HepG2 (cell line): ENCODE measurements around the gene FGF19. TPM values are rescaled to one million over a fixed set of nuclear protein-coding genes. Genes with fewer than 3 reads are reported as not detected.
A peak's percentile ranks its signal among the peaks of the same experiment; 100 is the strongest.

Experiments used
- ATAC-seq: fragments of 200-7000 bp; cut with Tn5 transposase; 3 replicates; pipeline ENCODE4 v1.9.1; 2020; ENCODE audit warnings: mild to moderate bottlenecking, moderate library complexity
- BruUV-seq: library from RNA; stranded (reverse); fragments of 400-500 nt; replicated peaks from 2 replicates; lab custom pipeline; 2021; lab: Mats Ljungman, UMichigan
- CTCF ChIA-PET: fragments of 300-600 bp; formaldehyde crosslinking; extraction: SDS; loops from one replicate; lab custom pipeline; 2021; ENCODE audit warnings: low total read pairs, inconsistent platforms, low intra/inter-chr PET ratio; lab: Yijun Ruan, JAX
- POLR2A ChIA-PET: fragments of 350-600 bp; sonication (Branson Sonifier 250); formaldehyde crosslinking; loops from one replicate; lab custom pipeline; 2020; ENCODE audit warnings: antibody characterized with exemption, inconsistent platforms; lab: Yijun Ruan, JAX
- DNase-seq: peaks from one replicate; pipeline ENCODE4 v3.0.0-alpha.2; 2015; ENCODE audit warnings: low spot score
- FAIRE-seq: peaks from 3 replicates; lab custom pipeline; 2011; peaks lifted over from hg19 to GRCh38; lab: Jason Lieb, UNC
- H2AFZ ChIP-seq: one replicate; pipeline ENCODE4 v1.6.1; 2011; ENCODE audit warnings: low read length, inconsistent platforms
- H3K27ac ChIP-seq: fragments of 300-600 bp; 3 replicates; pipeline ENCODE4 v1.8.0; 2011; ENCODE audit warnings: mixed run types, mild to moderate bottlenecking, mixed read lengths, low read length, inconsistent platforms; ENCODE audit not compliant: insufficient read depth; ENCODE audit errors: extremely low read length
- H3K27me3 ChIP-seq, 2 experiments: fragments of 200-600 bp in 1 of 2; 2 replicates in 1 of 2; 3 replicates in 1 of 2; pipeline versions ENCODE4 v1.6.0 to v1.8.0; 2011; ENCODE audit warnings: low read length in 2 of 2, mild to moderate bottlenecking in 2 of 2, moderate library complexity in 2 of 2, inconsistent platforms in 1 of 2; ENCODE audit not compliant: insufficient read depth in 2 of 2, control insufficient read depth in 1 of 2
- H3K36me3 ChIP-seq, 2 experiments: fragments of 200-600 bp in 1 of 2; replicated peaks in 1 of 2; 2 replicates in 1 of 2; 3 replicates in 1 of 2; pipeline versions ENCODE4 v1.5.1 to v1.8.0; 2011; ENCODE audit warnings: low read length in 2 of 2, inconsistent platforms in 1 of 2; ENCODE audit not compliant: insufficient read depth in 2 of 2, control insufficient read depth in 1 of 2
- H3K4me1 ChIP-seq: 2 replicates; pipeline ENCODE4 v1.5.1; 2012; ENCODE audit warnings: low read length, inconsistent platforms; ENCODE audit not compliant: insufficient read depth
- H3K4me2 ChIP-seq: 2 replicates; pipeline ENCODE4 v1.6.0; 2011; ENCODE audit warnings: low read depth, low read length, inconsistent platforms
- H3K4me3 ChIP-seq, 3 experiments: fragments of 200-600 bp in 1 of 3; sonication (generic), shearing (Covaris generic) in 1 of 3; replicated peaks in 1 of 3; 2 replicates each; pipeline ENCODE4 v1.5.1; 2011 to 2016; ENCODE audit warnings: low read length in 3 of 3, inconsistent platforms in 2 of 3, low read depth in 2 of 3, mild to moderate bottlenecking in 2 of 3, control low read depth in 1 of 3, mixed read lengths in 1 of 3; ENCODE audit not compliant: insufficient read depth in 1 of 3
- H3K79me2 ChIP-seq: one replicate; pipeline ENCODE4 v1.6.1; 2011; ENCODE audit warnings: low read length, inconsistent platforms; ENCODE audit not compliant: insufficient read depth
- H3K9ac ChIP-seq: 2 replicates; pipeline ENCODE4 v1.6.0; 2011; ENCODE audit warnings: mild to moderate bottlenecking, low read depth, low read length, inconsistent platforms; ENCODE audit not compliant: insufficient read depth
- H3K9me3 ChIP-seq: 2 replicates; pipeline ENCODE4 v1.5.1; 2012; ENCODE audit warnings: mild to moderate bottlenecking, low read length
- H4K20me1 ChIP-seq: 2 replicates; pipeline ENCODE4 v1.6.0; 2011; ENCODE audit warnings: inconsistent platforms, mild to moderate bottlenecking, low read length, moderate library complexity; ENCODE audit not compliant: insufficient read depth
- ARID5B ChIP-seq: IDR thresholded peaks from 2 replicates; pipeline ENCODE4 v1.4.0; 2020; ENCODE audit warnings: mild to moderate bottlenecking, missing genetic modification reagents
- EED ChIP-seq: sonication (generic); formaldehyde crosslinking; IDR thresholded peaks from 2 replicates; pipeline ENCODE4 v1.5.0; 2020; ENCODE audit warnings: mild to moderate bottlenecking, missing genetic modification reagents
- KDM1A ChIP-seq: IDR thresholded peaks from 2 replicates; pipeline ENCODE4 v1.6.1; 2016; ENCODE audit warnings: missing compliant biosample characterization
- MAZ ChIP-seq, 2 experiments: sonication (generic) in 1 of 2; formaldehyde crosslinking in 1 of 2; IDR thresholded peaks; 2 replicates each; pipeline versions ENCODE4 v1.5.0 to v1.6.1; 2012 to 2020; ENCODE audit warnings: low read depth in 2 of 2, mild to moderate bottlenecking in 2 of 2, borderline replicate concordance in 1 of 2, improper control_type of control experiment in 1 of 2, low read length in 1 of 2, missing genetic modification reagents in 1 of 2, moderate library complexity in 1 of 2
- STAT6 ChIP-seq: sonication (generic); formaldehyde crosslinking; IDR thresholded peaks from 2 replicates; pipeline ENCODE4 v1.4.0; 2020; ENCODE audit warnings: missing genetic modification reagents, mild to moderate bottlenecking, borderline replicate concordance
- ZFP41 ChIP-seq: sonication (generic); formaldehyde crosslinking; IDR thresholded peaks from 2 replicates; pipeline ENCODE4 v1.4.0; 2020; ENCODE audit warnings: mild to moderate bottlenecking, missing genetic modification reagents, borderline replicate concordance
- ZNF572 ChIP-seq: sonication (generic); formaldehyde crosslinking; IDR thresholded peaks from 2 replicates; pipeline ENCODE4 v1.5.1; 2020; ENCODE audit warnings: mild to moderate bottlenecking, missing genetic modification reagents
- ZNF644 ChIP-seq: IDR thresholded peaks from 2 replicates; pipeline ENCODE4 v1.6.1; 2016; ENCODE audit warnings: low read depth
- ZNF660 ChIP-seq: sonication (generic); formaldehyde crosslinking; IDR thresholded peaks from 2 replicates; pipeline ENCODE4 v1.5.1; 2020; ENCODE audit warnings: mild to moderate bottlenecking, low read depth, missing genetic modification reagents, borderline replicate concordance
- ZNF703 ChIP-seq: sonication (generic); formaldehyde crosslinking; IDR thresholded peaks from 2 replicates; pipeline ENCODE4 v1.5.1; 2020; ENCODE audit warnings: missing genetic modification reagents, mild to moderate bottlenecking, moderate library complexity, borderline replicate concordance
- ZNF740 ChIP-seq: sonication (generic); formaldehyde crosslinking; IDR thresholded peaks from 2 replicates; pipeline ENCODE4 v1.4.0; 2020; ENCODE audit warnings: missing genetic modification reagents
- ZNF749 ChIP-seq: sonication (generic); formaldehyde crosslinking; IDR thresholded peaks from 2 replicates; pipeline ENCODE4 v1.8.0; 2022; ENCODE audit warnings: mild to moderate bottlenecking, missing genetic modification reagents, moderate library complexity, borderline replicate concordance
- ZNF75D ChIP-seq: sonication (generic); formaldehyde crosslinking; IDR thresholded peaks from 2 replicates; pipeline ENCODE4 v1.8.1; 2023; ENCODE audit warnings: missing genetic modification reagents, mild to moderate bottlenecking, borderline replicate concordance
- WGBS: methylation state at CpG from one replicate; pipeline ENCODE4 v1.1.6; 2017; ENCODE audit warnings: low lambda C conversion rate; 5-methylcytosine and 5-hydroxymethylcytosine counted together
- in situ Hi-C: cut with HindIII; loops from 2 replicates; pipeline ENCODE4 v1.10.0; 2017; ENCODE audit warnings: low pct_unique_long_range_greater_than_20kb; ENCODE audit not compliant: extremely low pct_ligation_motif_present
- intact Hi-C: fragments of 100-400 bp; cut with micrococcal nuclease; formaldehyde crosslinking; loops from one replicate; pipeline ENCODE4 v1.10.0; 2022; ENCODE audit not compliant: unreplicated experiment
- polyA plus RNA-seq, 8 experiments: library from polyadenylated mRNA; depleted of rRNA in 3 of 8; stranded (reverse) in 7 of 8; unstranded in 1 of 8; fragments of >200 nt; fragmentation: Illumina TruSeq in 4 of 8; extraction: Trizol in 4 of 8; gene quantifications; 2 replicates each; pipeline versions ENCODE4 v1.2.1 to v1.2.3, GENCODE V29; 2011 to 2016; ENCODE audit warnings: low read depth in 4 of 8, missing spikeins in 1 of 8, mixed read lengths in 1 of 8; ENCODE audit not compliant: insufficient read depth in 1 of 8
- total RNA-seq, 5 experiments: library from RNA; depleted of rRNA; stranded (reverse); fragments of >200 nt; fragmentation: Illumina TruSeq; extraction: Trizol; gene quantifications; 2 replicates each; pipeline ENCODE4 v1.2.3, GENCODE V29; 2016; ENCODE audit warnings: low read depth in 1 of 5

The FGF19 gene
- total and polyA plus RNA-seq, 2 of the 13 experiments (the other 11 are each of a cell fraction or from before 2014, with no cell fraction given) = 0.07 TPM; not detected in 1

- no peak for TF ChIP-seq ZNF75D (CRISPR knock-in tag)
- peak; percentile 57; the same call in 1 of the 2 replicates for TF ChIP-seq MAZ (IDR thresholded peaks at IDR 0.05; ENCODE audit: borderline replicate concordance, low read depth, low read length)
- peak; percentile 74; the same call in 1 of the 2 replicates for TF ChIP-seq MAZ (CRISPR knock-in tag; IDR thresholded peaks at IDR 0.05; ENCODE audit: low read depth)
Observed at GRCh38 chr11:69657911-69658625, 45.8 kb downstream of the FGF19 start (continued).

GRCh38 chr11:69657456-69657910, 46.3 kb downstream of the FGF19 start:
- no peak for FAIRE-seq
- POLR2A ChIA-PET = interaction anchor here (0.8 to 6.1 kb wide), 7 partner anchors 8 to 501 kb away, joined by 4 to 128 read pairs (median 10); partner anchors contain the start of genes CCND1 and LTO1
- TF ChIP-seq ZNF572 (CRISPR knock-in tag) (no peak), ARID5B (CRISPR knock-in tag) (no peak), ZNF644 (no peak), ZFP41 (CRISPR knock-in tag) (0 out of 2 replicates have a peak, but pooled peaks have one; percentile 2), ZNF703 (no peak), ZNF740 (CRISPR knock-in tag) (peak; percentile 13; the same call in 1 of the 2 replicates), ZNF749 (CRISPR knock-in tag) (peak; percentile 14; the same call in 1 of the 2 replicates), EED (CRISPR knock-in tag) (peak; percentile 2; the same call in 1 of the 2 replicates), KDM1A (CRISPR knock-in tag) (no peak), STAT6 (CRISPR knock-in tag) (no peak), ZNF660 (0 out of 2 replicates have a peak, but pooled peaks have one; percentile 15)

More at GRCh38 chr11:69657456-69657910, 46.3 kb downstream of the FGF19 start:
- WGBS = 86% methylated on average over 12 of the region's 14 CpGs
- in situ Hi-C loops (loop anchor here (5.0 kb wide), 1 partner anchor 535 kb away; no protein-coding TSS in a partner anchor), intact Hi-C loops (no loop called here)
- H3K4me2 ChIP-seq = peak overlapping the region; percentile 48
- H3K4me3 ChIP-seq = 0 out of 6 replicates have a peak overlapping the region, but pooled peaks of 1 of the 3 experiments have one; percentile 7
- BruUV-seq = no TSS peak
- no peak overlapping the region for H2AFZ ChIP-seq
- H3K27ac ChIP-seq = peak overlapping the region; percentile 96
- H3K27me3 ChIP-seq = no peaks in the 10 kb centered on the region
- CTCF ChIA-PET = no interaction called here
- DNase-seq = no peak
- H3K79me2 ChIP-seq = no peaks in the 10 kb centered on the region
- H3K4me1 ChIP-seq = peaks cover 92% of the 10 kb centered on the region
- no peak; the same call in 2 of the 3 replicates for ATAC-seq
- H3K9me3 ChIP-seq = no peaks in the 10 kb centered on the region
- peak overlapping the region; percentile 67 for H3K9ac ChIP-seq
- peaks cover 0 to 12% of the 10 kb centered on the region in 2 experiments; a peak in 2 of 5 replicates for H3K36me3 ChIP-seq
- H4K20me1 ChIP-seq = no peaks in the 10 kb centered on the region
